Uterus (tissue), 4 donors: ENCODE results near the gene TAF10. TPM values are rescaled to one million over a fixed set of nuclear protein-coding genes. Genes with fewer than 3 reads are reported as not detected.

Source experiments
- DNase-seq, 2 donors: peaks; one replicate each; pipeline ENCODE4 v3.0.0-alpha.2; 2019 to 2020
- H3K27ac ChIP-seq, 2 donors: fragments of 200-600 bp; sonication (generic); 1 replicate in 1 of 2; 2 replicates in 1 of 2; pipeline ENCODE4 v1.5.1; 2016 to 2018
- H3K27me3 ChIP-seq, 2 donors: fragments of 200-600 bp; sonication (generic); one replicate each; pipeline ENCODE4 v1.5.1; 2018 to 2019; ENCODE audit warnings: control low read depth in 1 of 2
- H3K36me3 ChIP-seq, 2 donors: fragments of 200-600 bp; sonication (generic); one replicate each; pipeline ENCODE4 v1.5.1; 2019; ENCODE audit warnings: control low read depth in 1 of 2
- H3K4me1 ChIP-seq, 2 donors: fragments of 200-600 bp; sonication (generic); one replicate each; pipeline ENCODE4 v1.5.1; 2018 to 2019; ENCODE audit warnings: control low read depth in 1 of 2
- H3K4me3 ChIP-seq, 2 donors: fragments of 200-600 bp; sonication (generic); 1 replicate in 1 of 2; 2 replicates in 1 of 2; pipeline ENCODE4 v1.5.1; 2018 to 2019; ENCODE audit warnings: mild to moderate bottlenecking in 1 of 2
- H3K9me3 ChIP-seq, 2 donors: fragments of 200-600 bp; sonication (generic); one replicate each; pipeline ENCODE4 v1.5.1; 2019; ENCODE audit warnings: control low read depth in 1 of 2
- POLR2A ChIP-seq, 2 donors: fragments of 450-650 bp; IDR thresholded peaks; one replicate each; pipeline ENCODE4 v1.6.1; 2016; ENCODE audit warnings: antibody characterized with exemption in 2 of 2, mild to moderate bottlenecking in 1 of 2, moderate library complexity in 1 of 2
- intact Hi-C: fragments of 100-400 bp; cut with DNase I; formaldehyde crosslinking; loops from one replicate; pipeline ENCODE4 v1.15.1; 2023; ENCODE audit warnings: low total_unique reads
- total RNA-seq, 4 donors: library from RNA; depleted of rRNA in 3 of 4; stranded (reverse); fragments of >200 nt in 3 of 4; gene quantifications; one replicate each; pipeline versions ENCODE4 v1.1.0 to v1.2.4, GENCODE V29; 2014 to 2023
- TF ChIP-seq, protein P1 (sequence below), 4 experiments: fragments of 200-600 bp in 2 of 4; fragments of 450-650 bp in 2 of 4; sonication (generic) in 2 of 4; IDR thresholded peaks; one replicate each; pipeline ENCODE4 v1.5.1; 2016 to 2019; ENCODE audit warnings: antibody characterized with exemption in 4 of 4, mild to moderate bottlenecking in 2 of 4, moderate library complexity in 1 of 4
- donor health status: DM: yes; HTN: yes; CAD: no.

Gene TAF10
- total RNA-seq, 4 donors from 2014 or later, result 11.5 to 137 (median 67.1) TPM

DNA sequence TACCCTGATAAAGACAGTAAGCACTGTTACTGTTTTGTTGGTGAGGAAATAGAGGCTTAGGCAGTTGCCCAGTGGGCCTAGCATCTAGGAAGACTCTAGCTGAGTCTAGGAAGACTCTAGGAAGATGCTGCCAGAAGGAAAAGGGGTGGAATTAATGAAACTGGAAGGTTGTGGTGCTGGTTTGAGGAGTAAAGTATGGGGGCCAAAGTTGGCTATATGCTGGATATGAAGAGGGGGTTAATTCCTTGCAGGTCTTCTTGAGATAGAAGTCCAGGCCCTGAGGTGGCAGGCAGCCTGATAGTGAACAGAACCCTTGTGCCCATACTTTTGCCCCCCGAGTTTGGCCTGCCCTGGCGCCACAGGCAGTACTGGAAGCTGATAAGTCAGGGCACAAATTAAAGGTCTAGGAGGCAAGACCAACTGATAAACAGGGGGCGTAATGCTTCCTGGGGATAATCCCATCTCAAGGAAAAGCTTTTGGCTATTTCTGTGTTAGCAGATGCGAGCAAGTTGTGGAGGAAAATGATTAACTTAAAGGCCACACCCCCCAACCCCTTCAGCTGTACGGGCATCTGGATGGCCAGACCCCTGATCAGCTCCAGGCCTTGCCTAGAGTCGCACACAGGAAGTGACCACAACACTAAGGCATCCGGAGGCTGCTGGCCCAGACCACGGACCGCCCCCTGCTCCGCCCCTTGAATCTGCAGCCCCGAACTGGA is 5.4 kb downstream of the TAF10 start:
- H3K4me1 ChIP-seq, result peaks cover 13 to 31% of the 10 kb centered on the region in 2 donors

DNA sequence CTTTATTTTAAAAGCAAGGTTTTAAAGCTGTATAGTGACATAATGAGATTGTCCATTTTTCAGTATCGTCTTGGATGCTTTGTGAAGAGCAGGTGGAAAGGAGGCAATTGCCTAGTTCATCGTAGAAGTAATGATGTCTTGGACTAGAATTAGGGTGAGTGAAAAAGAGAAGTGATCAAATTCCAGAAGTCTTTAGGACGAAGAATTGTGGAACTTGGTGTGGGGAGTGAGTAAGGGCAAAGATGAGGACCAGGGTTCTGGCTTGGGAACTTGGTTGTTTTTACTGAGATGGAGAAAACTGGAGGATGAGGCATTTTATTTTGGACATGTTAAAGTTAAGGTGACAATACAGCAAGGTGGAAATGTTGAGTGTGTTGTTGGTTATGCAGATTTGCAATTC is 7.2 kb downstream of the TAF10 start:
- Histone ChIP-seq H3K4me3 (peak overlapping the region; percentile 92 to 98), H3K9me3 (no peaks in the 10 kb centered on the region), H3K4me1 (peaks cover 13 to 25% of the 10 kb centered on the region in 2 donors), H3K27ac (peak overlapping the region; percentile 97 to 99), H3K36me3 (no peaks in the 10 kb centered on the region), H3K27me3 (no peaks in the 10 kb centered on the region)
- intact Hi-C loops, result no loop called here
- TF ChIP-seq, protein P1, sequence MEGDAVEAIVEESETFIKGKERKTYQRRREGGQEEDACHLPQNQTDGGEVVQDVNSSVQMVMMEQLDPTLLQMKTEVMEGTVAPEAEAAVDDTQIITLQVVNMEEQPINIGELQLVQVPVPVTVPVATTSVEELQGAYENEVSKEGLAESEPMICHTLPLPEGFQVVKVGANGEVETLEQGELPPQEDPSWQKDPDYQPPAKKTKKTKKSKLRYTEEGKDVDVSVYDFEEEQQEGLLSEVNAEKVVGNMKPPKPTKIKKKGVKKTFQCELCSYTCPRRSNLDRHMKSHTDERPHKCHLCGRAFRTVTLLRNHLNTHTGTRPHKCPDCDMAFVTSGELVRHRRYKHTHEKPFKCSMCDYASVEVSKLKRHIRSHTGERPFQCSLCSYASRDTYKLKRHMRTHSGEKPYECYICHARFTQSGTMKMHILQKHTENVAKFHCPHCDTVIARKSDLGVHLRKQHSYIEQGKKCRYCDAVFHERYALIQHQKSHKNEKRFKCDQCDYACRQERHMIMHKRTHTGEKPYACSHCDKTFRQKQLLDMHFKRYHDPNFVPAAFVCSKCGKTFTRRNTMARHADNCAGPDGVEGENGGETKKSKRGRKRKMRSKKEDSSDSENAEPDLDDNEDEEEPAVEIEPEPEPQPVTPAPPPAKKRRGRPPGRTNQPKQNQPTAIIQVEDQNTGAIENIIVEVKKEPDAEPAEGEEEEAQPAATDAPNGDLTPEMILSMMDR (IDR thresholded peaks at IDR 0.05), result no peak
- TF ChIP-seq POLR2A (IDR thresholded peaks at IDR 0.05), result no peak
- DNase-seq, result no peak

More for the DNA sequence above, 5.4 kb downstream of the TAF10 start:
- intact Hi-C loops, result no loop called here
- Histone ChIP-seq H3K27me3 (no peaks in the 10 kb centered on the region), H3K36me3 (no peaks in the 10 kb centered on the region), H3K9me3 (no peaks in the 10 kb centered on the region), H3K27ac (peak overlapping the region; percentile 97 to 99), H3K4me3 (peak overlapping the region; percentile 92 to 98)
- peak; percentile 96 to 97 for DNase-seq
- peak; percentile 94 to 95 for TF ChIP-seq POLR2A (IDR thresholded peaks at IDR 0.05)
- TF ChIP-seq, protein P1 (IDR thresholded peaks at IDR 0.05), result no peak

DNA sequence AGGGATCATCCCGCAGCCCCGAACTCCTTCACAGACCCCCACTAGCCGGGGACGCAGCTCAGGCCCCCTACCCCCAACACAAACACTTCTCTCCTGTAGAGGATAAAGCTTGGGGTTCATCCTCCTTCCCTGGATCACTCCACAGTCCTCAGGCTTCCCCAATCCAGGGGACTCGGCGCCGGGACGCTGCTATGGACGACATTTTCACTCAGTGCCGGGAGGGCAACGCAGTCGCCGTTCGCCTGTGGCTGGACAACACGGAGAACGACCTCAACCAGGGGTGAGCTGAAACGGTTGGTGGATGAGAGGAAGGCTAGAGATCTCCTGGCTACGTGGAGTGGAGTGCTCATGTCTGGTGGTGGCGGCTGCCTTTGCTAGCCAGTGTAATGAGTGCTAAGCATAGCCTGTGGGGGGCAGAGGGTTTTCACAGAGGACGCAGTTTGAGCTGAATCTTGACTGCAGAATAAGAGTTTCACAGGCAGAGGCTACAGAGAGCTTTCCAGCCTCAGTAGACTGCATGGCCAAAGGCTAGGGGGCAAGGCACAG is 7.9 kb downstream of the TAF10 start:
- intact Hi-C loops, result no loop called here

DNA sequence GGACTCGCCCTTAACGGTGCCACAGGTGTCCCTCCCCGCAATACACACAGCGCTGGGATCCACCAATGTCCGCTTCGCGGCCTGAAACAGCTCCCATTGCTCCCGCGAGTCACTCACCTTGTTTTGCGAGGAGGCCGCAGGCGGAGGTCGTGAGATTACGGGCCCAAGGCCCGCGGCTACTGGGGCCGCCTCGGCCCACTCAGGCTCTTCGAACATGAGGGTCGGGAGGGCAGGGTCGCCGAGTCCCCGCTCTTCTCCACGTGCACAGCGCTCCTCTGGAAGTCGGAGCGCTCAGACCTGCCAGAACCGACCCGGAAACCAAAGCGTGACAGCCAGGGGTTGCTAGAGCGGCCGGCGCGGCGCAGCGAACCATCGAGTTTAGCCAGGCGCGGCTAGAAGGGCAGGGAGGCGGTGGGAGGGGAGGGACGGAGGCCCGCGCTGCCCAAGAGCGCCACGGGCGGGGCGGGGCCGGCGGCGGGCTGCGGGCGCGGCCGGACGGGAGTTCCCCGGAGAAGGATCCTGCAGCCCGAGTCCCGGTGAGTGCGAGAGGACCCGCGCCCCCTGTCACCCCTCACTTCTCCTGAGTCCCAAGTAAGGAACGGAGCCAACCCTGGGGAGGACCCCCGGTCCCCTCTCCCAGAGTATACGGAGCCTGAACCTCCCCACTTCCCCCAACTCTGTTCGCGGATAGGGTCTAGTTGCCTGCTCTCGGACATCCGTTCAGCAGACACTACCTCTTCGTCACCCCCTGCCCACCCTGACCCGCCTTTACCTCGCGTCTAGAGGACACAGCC is 8.5 kb downstream of the TAF10 start, which contains the start of the genes ILK and RRP8:
Gene ILK, plus strand, starts transcription at position 488 of the 794 bp plus-strand sequence. CDS start 498 bp downstream, outside the sequence.
Gene RRP8, minus strand, starts transcription at position 330 of the 794 bp plus-strand sequence. Its CDS starts 114 bp downstream, at position 216.
- TF ChIP-seq, protein P1 (IDR thresholded peaks at IDR 0.05), result peak; percentile 45 to 68 (median 56)
- TF ChIP-seq POLR2A (IDR thresholded peaks at IDR 0.05), result peak; percentile 88 to 96
- intact Hi-C loops, result no loop called here
- H3K27me3 ChIP-seq, result no peaks in the 10 kb centered on the region
- H3K9me3 ChIP-seq, result no peaks in the 10 kb centered on the region
- H3K4me3 ChIP-seq, result peak within 1 kb of the TSS; percentile 92 to 98
- H3K4me1 ChIP-seq, result peaks cover 12 to 25% of the 10 kb centered on the region in 2 donors
- peak; percentile 91 to 92 for DNase-seq
- H3K27ac ChIP-seq, result peak within 1 kb of the TSS; percentile 97 to 99
- H3K36me3 ChIP-seq, result no peaks in the 10 kb centered on the region

More for the DNA sequence above, 7.9 kb downstream of the TAF10 start:
- Histone ChIP-seq H3K4me1 (peaks cover 13 to 25% of the 10 kb centered on the region in 2 donors), H3K36me3 (no peaks in the 10 kb centered on the region), H3K9me3 (no peaks in the 10 kb centered on the region), H3K4me3 (peak overlapping the region; percentile 92 to 98), H3K27ac (peak overlapping the region; percentile 97 to 99), H3K27me3 (no peaks in the 10 kb centered on the region)
- DNase-seq, result peak in 1 of 2 donors; percentile 65
- TF ChIP-seq, protein P1 (IDR thresholded peaks at IDR 0.05), result peak in 2 of 4 experiments; percentile 28 to 34
- no peak for TF ChIP-seq POLR2A (IDR thresholded peaks at IDR 0.05)
